ENCODE measurements around the gene TEDC2. TPM values are rescaled to one million over a fixed set of nuclear protein-coding genes. Genes with fewer than 3 reads are reported as not detected.

Gene TEDC2
- total RNA-seq, 1 experiment from 2014 or later = 6.4 TPM

- Histone ChIP-seq H3K9ac (ENCODE audit: low read length) (no peak overlapping the region), H3K9me2 (replicated peaks; ENCODE audit: insufficient read depth, low read length) (no peaks in the 10 kb centered on the region), H2AFZ (ENCODE audit: low read length) (no peak overlapping the region), H3K4me3 (ENCODE audit: low read length) (no peak overlapping the region), H3K36me3 (ENCODE audit: insufficient read depth, low read length) (peaks cover 2% of the 10 kb centered on the region; the same call in 1 of the 2 replicates), H3K27me3 (ENCODE audit: low read length) (no peaks in the 10 kb centered on the region), H3K4me1 (ENCODE audit: low read length) (peaks cover 8% of the 10 kb centered on the region), H3K79me2 (ENCODE audit: low read length) (no peaks in the 10 kb centered on the region), H4K20me1 (ENCODE audit: insufficient read depth, low read depth, low read length) (0 out of 2 replicates have a peak, but pooled peaks cover 6% of the 10 kb centered on the region), H3K9me3 (ENCODE audit: low read length) (no peaks in the 10 kb centered on the region), H3K4me2 (ENCODE audit: low read depth, low read length, poor library complexity, severe bottlenecking) (peak overlapping the region; percentile 35), H3K27ac (ENCODE audit: low read length) (no peak overlapping the region)
- peak; percentile 92 for DNase-seq
Measured at GRCh38 chr16:2500918-2501750, 41.2 kb downstream of the TEDC2 start.

DNA sequence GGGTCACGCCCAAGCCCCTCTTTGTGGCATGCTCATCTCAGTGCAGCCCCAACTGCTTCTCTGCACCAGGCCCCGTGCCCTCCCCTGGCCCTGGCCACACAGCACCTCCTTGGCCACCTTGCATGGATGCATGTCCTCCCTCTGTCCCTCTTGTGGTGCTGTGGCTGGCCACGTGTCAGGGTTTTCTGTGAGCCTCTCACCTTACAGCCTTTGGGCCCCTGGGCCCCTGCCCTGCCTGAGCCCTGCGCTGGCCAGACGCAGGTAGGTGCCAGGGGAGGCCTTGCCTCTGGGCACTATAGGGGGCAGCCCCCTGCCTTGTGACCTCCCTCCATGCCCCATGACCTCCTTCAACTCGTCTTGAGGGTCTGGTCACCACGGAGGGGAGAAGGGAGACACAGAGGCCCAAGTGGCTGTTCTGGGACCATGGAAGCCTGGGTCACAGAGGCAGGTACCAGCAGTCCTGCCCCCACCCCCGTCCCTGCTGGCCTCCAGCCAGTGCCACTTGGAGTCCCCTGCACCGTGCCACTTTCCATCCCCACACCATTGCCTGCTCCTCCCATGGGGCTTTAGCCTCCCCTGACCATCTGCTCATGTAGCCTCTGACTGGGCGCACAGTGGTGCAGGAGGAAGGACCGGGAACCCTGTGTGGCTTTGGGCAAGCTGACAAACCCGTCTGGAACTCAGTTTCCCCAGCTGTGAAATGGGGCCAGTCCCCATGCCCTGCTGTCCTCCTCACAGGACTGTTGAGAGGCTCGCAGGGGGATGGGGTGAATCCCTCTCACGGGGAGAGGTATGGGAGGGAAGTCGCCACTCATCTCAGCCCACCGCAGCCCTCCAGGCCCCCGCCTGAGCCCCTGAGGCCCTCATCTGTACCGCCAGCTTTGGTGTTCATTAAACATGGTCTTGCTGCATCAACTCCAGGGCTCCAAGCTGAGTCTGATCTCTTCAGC lies 42.3 kb downstream of the TEDC2 start:
- H4K20me1 ChIP-seq (ENCODE audit: insufficient read depth, low read depth, low read length) = 0 out of 2 replicates have a peak, but pooled peaks cover 6% of the 10 kb centered on the region
- no peaks in the 10 kb centered on the region for H3K27me3 ChIP-seq (ENCODE audit: low read length)
- peaks cover 12% of the 10 kb centered on the region for H3K4me1 ChIP-seq (ENCODE audit: low read length)
- H2AFZ ChIP-seq (ENCODE audit: low read length) = no peak overlapping the region
- H3K9me3 ChIP-seq (ENCODE audit: low read length) = no peaks in the 10 kb centered on the region
- H3K79me2 ChIP-seq (ENCODE audit: low read length) = no peaks in the 10 kb centered on the region
- DNase-seq = no peak
- no peaks in the 10 kb centered on the region for H3K9me2 ChIP-seq (replicated peaks; ENCODE audit: insufficient read depth, low read length)
- no peak overlapping the region for H3K4me2 ChIP-seq (ENCODE audit: low read depth, low read length, poor library complexity, severe bottlenecking)
- peaks cover 2% of the 10 kb centered on the region; the same call in 1 of the 2 replicates for H3K36me3 ChIP-seq (ENCODE audit: insufficient read depth, low read length)
- no peak overlapping the region for H3K9ac ChIP-seq (ENCODE audit: low read length)
- no peak overlapping the region for H3K27ac ChIP-seq (ENCODE audit: low read length)
- no peak overlapping the region for H3K4me3 ChIP-seq (ENCODE audit: low read length)

- no peak overlapping the region for H3K9ac ChIP-seq (ENCODE audit: low read length)
- H4K20me1 ChIP-seq (ENCODE audit: insufficient read depth, low read depth, low read length) = 0 out of 2 replicates have a peak, but pooled peaks cover 6% of the 10 kb centered on the region
- peaks cover 2% of the 10 kb centered on the region; the same call in 1 of the 2 replicates for H3K36me3 ChIP-seq (ENCODE audit: insufficient read depth, low read length)
- no peak for DNase-seq
- no peaks in the 10 kb centered on the region for H3K9me3 ChIP-seq (ENCODE audit: low read length)
- H3K4me2 ChIP-seq (ENCODE audit: low read depth, low read length, poor library complexity, severe bottlenecking) = no peak overlapping the region
- peaks cover 14% of the 10 kb centered on the region for H3K4me1 ChIP-seq (ENCODE audit: low read length)
- H3K4me3 ChIP-seq (ENCODE audit: low read length) = no peak overlapping the region
- H3K79me2 ChIP-seq (ENCODE audit: low read length) = no peaks in the 10 kb centered on the region
- no peaks in the 10 kb centered on the region for H3K9me2 ChIP-seq (replicated peaks; ENCODE audit: insufficient read depth, low read length)
- no peak overlapping the region for H2AFZ ChIP-seq (ENCODE audit: low read length)
- no peaks in the 10 kb centered on the region for H3K27me3 ChIP-seq (ENCODE audit: low read length)
- no peak overlapping the region for H3K27ac ChIP-seq (ENCODE audit: low read length)
Measured at GRCh38 chr16:2505695-2506094, 45.8 kb downstream of the TEDC2 start.

DNA sequence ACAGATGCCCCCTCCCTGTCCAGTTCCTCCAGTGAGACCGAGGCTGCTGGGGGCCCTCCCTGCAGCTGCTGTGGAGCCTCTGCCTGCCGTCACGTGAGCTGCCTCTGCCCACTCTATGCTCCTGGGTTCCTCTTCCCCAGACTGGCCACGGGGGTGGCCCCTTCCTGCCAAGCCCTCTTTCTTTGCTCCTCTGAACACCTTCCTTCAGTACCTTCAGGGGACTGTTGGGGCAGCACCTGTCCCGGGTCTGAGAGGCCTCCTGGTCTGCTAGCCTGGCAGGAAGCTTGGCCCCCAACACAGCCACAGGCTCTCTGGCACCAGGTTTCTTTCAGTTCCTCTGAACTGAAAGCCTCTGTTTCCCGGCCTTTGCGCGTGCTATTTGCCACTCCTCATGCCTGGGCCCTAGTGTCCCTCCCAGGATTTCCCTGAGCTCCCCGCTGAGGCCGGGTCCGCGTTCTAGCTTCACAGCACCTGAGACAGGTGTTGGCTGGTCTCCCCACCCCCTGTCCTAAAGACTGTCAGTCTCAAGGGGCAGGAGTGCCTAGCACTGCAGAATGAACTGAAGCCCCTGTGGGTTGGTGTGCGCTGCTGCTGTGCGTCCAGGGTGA lies 47.2 kb downstream of the TEDC2 start:
- Histone ChIP-seq H3K27ac (ENCODE audit: low read length) (no peak overlapping the region), H4K20me1 (ENCODE audit: insufficient read depth, low read depth, low read length) (no peaks in the 10 kb centered on the region), H3K4me2 (ENCODE audit: low read depth, low read length, poor library complexity, severe bottlenecking) (no peak overlapping the region), H3K36me3 (ENCODE audit: insufficient read depth, low read length) (no peaks in the 10 kb centered on the region; the same call in 1 of the 2 replicates), H3K9ac (ENCODE audit: low read length) (no peak overlapping the region), H3K4me1 (ENCODE audit: low read length) (peaks cover 6% of the 10 kb centered on the region), H3K9me3 (ENCODE audit: low read length) (no peaks in the 10 kb centered on the region), H3K4me3 (ENCODE audit: low read length) (no peak overlapping the region), H3K9me2 (replicated peaks; ENCODE audit: insufficient read depth, low read length) (no peaks in the 10 kb centered on the region), H2AFZ (ENCODE audit: low read length) (no peak overlapping the region), H3K27me3 (ENCODE audit: low read length) (no peaks in the 10 kb centered on the region), H3K79me2 (ENCODE audit: low read length) (no peaks in the 10 kb centered on the region)
- peak; percentile 52 for DNase-seq

- H3K27me3 ChIP-seq (ENCODE audit: low read length) = no peaks in the 10 kb centered on the region
- H3K4me1 ChIP-seq (ENCODE audit: low read length) = peaks cover 6% of the 10 kb centered on the region
- H3K4me3 ChIP-seq (ENCODE audit: low read length) = no peak overlapping the region
- H3K36me3 ChIP-seq (ENCODE audit: insufficient read depth, low read length) = no peaks in the 10 kb centered on the region
- H3K9ac ChIP-seq (ENCODE audit: low read length) = no peak overlapping the region
- H3K27ac ChIP-seq (ENCODE audit: low read length) = no peak overlapping the region
- no peaks in the 10 kb centered on the region for H3K9me2 ChIP-seq (replicated peaks; ENCODE audit: insufficient read depth, low read length)
- no peak overlapping the region for H2AFZ ChIP-seq (ENCODE audit: low read length)
- H4K20me1 ChIP-seq (ENCODE audit: insufficient read depth, low read depth, low read length) = no peaks in the 10 kb centered on the region
- no peaks in the 10 kb centered on the region for H3K9me3 ChIP-seq (ENCODE audit: low read length)
- H3K4me2 ChIP-seq (ENCODE audit: low read depth, low read length, poor library complexity, severe bottlenecking) = no peak overlapping the region
- DNase-seq = no peak
- H3K79me2 ChIP-seq (ENCODE audit: low read length) = no peaks in the 10 kb centered on the region
Measured at GRCh38 chr16:2507665-2508064, 47.8 kb downstream of the TEDC2 start.

- Histone ChIP-seq H3K36me3 (ENCODE audit: insufficient read depth, low read length) (no peaks in the 10 kb centered on the region), H3K4me2 (ENCODE audit: low read depth, low read length, poor library complexity, severe bottlenecking) (no peak overlapping the region), H3K4me3 (ENCODE audit: low read length) (no peak overlapping the region), H3K27me3 (ENCODE audit: low read length) (no peaks in the 10 kb centered on the region), H4K20me1 (ENCODE audit: insufficient read depth, low read depth, low read length) (no peaks in the 10 kb centered on the region), H3K9me2 (replicated peaks; ENCODE audit: insufficient read depth, low read length) (no peaks in the 10 kb centered on the region), H3K79me2 (ENCODE audit: low read length) (peaks cover under 1% of the 10 kb centered on the region), H3K9ac (ENCODE audit: low read length) (no peak overlapping the region), H2AFZ (ENCODE audit: low read length) (no peak overlapping the region), H3K4me1 (ENCODE audit: low read length) (peaks cover 14% of the 10 kb centered on the region), H3K9me3 (ENCODE audit: low read length) (no peaks in the 10 kb centered on the region), H3K27ac (ENCODE audit: low read length) (no peak overlapping the region)
- no peak for DNase-seq
Measured at GRCh38 chr16:2508722-2509400, 49.0 kb downstream of the TEDC2 start.

DNA sequence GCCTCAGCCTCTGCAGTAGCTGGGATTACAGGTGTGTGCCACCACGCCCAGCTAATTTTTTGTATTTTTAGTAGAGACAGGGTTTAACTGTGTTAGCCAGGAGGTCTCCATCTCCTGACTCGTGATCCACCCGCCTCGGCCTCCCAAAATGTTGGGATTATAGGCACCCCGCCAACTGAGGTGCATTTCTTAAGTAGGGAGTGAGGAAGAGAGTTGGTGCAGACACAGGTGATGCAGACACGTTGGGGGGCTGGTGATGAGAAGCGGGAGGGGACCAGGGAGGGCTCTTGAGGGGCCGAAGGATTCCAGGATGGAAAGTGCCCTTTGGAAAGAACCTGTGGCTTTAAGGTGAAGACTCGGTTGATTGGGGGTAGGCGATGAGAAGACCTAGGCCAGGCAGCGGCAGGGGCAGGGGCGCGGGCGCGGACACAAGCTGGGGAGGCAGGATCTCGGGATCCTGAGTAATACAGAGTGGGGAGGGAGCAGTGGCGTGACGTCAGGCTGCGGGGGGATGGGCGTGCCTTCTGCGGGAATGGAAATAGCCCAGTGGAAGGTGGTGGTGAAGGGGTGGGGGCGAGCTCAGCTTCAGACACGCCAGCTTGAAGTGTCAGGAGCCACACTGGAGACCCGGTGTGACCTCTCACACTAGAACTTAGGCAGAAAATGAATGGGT lies 51.4 kb downstream of the TEDC2 start:
- Histone ChIP-seq H3K4me2 (ENCODE audit: low read depth, low read length, poor library complexity, severe bottlenecking) (no peak overlapping the region), H3K4me3 (ENCODE audit: low read length) (no peak overlapping the region), H3K27ac (ENCODE audit: low read length) (no peak overlapping the region), H3K9ac (ENCODE audit: low read length) (no peak overlapping the region), H3K4me1 (ENCODE audit: low read length) (peaks cover 28% of the 10 kb centered on the region), H3K9me3 (ENCODE audit: low read length) (no peaks in the 10 kb centered on the region), H3K9me2 (replicated peaks; ENCODE audit: insufficient read depth, low read length) (no peaks in the 10 kb centered on the region), H3K79me2 (ENCODE audit: low read length) (peaks cover 23% of the 10 kb centered on the region), H4K20me1 (ENCODE audit: insufficient read depth, low read depth, low read length) (peaks cover 18% of the 10 kb centered on the region), H3K36me3 (ENCODE audit: insufficient read depth, low read length) (no peaks in the 10 kb centered on the region), H3K27me3 (ENCODE audit: low read length) (no peaks in the 10 kb centered on the region), H2AFZ (ENCODE audit: low read length) (no peak overlapping the region)
- DNase-seq = no peak

Measured in Karpas-422 (cell line).